Measurements from ENCODE around the gene PRKCA. TPM values are rescaled to one million over a fixed set of nuclear protein-coding genes. Genes with fewer than 3 reads are reported as not detected.

PRKCA gene
- total and polyA plus RNA-seq, 9 of the 15 experiments (the other 6 are each of a cell fraction or from before 2014, with no cell fraction given), result 3.2 to 33.0 (median 17.8) TPM

- TF ChIP-seq, protein P1, sequence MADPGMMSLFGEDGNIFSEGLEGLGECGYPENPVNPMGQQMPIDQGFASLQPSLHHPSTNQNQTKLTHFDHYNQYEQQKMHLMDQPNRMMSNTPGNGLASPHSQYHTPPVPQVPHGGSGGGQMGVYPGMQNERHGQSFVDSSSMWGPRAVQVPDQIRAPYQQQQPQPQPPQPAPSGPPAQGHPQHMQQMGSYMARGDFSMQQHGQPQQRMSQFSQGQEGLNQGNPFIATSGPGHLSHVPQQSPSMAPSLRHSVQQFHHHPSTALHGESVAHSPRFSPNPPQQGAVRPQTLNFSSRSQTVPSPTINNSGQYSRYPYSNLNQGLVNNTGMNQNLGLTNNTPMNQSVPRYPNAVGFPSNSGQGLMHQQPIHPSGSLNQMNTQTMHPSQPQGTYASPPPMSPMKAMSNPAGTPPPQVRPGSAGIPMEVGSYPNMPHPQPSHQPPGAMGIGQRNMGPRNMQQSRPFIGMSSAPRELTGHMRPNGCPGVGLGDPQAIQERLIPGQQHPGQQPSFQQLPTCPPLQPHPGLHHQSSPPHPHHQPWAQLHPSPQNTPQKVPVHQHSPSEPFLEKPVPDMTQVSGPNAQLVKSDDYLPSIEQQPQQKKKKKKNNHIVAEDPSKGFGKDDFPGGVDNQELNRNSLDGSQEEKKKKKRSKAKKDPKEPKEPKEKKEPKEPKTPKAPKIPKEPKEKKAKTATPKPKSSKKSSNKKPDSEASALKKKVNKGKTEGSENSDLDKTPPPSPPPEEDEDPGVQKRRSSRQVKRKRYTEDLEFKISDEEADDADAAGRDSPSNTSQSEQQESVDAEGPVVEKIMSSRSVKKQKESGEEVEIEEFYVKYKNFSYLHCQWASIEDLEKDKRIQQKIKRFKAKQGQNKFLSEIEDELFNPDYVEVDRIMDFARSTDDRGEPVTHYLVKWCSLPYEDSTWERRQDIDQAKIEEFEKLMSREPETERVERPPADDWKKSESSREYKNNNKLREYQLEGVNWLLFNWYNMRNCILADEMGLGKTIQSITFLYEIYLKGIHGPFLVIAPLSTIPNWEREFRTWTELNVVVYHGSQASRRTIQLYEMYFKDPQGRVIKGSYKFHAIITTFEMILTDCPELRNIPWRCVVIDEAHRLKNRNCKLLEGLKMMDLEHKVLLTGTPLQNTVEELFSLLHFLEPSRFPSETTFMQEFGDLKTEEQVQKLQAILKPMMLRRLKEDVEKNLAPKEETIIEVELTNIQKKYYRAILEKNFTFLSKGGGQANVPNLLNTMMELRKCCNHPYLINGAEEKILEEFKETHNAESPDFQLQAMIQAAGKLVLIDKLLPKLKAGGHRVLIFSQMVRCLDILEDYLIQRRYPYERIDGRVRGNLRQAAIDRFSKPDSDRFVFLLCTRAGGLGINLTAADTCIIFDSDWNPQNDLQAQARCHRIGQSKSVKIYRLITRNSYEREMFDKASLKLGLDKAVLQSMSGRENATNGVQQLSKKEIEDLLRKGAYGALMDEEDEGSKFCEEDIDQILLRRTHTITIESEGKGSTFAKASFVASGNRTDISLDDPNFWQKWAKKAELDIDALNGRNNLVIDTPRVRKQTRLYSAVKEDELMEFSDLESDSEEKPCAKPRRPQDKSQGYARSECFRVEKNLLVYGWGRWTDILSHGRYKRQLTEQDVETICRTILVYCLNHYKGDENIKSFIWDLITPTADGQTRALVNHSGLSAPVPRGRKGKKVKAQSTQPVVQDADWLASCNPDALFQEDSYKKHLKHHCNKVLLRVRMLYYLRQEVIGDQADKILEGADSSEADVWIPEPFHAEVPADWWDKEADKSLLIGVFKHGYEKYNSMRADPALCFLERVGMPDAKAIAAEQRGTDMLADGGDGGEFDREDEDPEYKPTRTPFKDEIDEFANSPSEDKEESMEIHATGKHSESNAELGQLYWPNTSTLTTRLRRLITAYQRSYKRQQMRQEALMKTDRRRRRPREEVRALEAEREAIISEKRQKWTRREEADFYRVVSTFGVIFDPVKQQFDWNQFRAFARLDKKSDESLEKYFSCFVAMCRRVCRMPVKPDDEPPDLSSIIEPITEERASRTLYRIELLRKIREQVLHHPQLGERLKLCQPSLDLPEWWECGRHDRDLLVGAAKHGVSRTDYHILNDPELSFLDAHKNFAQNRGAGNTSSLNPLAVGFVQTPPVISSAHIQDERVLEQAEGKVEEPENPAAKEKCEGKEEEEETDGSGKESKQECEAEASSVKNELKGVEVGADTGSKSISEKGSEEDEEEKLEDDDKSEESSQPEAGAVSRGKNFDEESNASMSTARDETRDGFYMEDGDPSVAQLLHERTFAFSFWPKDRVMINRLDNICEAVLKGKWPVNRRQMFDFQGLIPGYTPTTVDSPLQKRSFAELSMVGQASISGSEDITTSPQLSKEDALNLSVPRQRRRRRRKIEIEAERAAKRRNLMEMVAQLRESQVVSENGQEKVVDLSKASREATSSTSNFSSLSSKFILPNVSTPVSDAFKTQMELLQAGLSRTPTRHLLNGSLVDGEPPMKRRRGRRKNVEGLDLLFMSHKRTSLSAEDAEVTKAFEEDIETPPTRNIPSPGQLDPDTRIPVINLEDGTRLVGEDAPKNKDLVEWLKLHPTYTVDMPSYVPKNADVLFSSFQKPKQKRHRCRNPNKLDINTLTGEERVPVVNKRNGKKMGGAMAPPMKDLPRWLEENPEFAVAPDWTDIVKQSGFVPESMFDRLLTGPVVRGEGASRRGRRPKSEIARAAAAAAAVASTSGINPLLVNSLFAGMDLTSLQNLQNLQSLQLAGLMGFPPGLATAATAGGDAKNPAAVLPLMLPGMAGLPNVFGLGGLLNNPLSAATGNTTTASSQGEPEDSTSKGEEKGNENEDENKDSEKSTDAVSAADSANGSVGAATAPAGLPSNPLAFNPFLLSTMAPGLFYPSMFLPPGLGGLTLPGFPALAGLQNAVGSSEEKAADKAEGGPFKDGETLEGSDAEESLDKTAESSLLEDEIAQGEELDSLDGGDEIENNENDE (IDR thresholded peaks at IDR 0.05; ENCODE audit: low read depth, low read length), result no peak
- TF ChIP-seq YY1 (IDR thresholded peaks at IDR 0.05; ENCODE audit: borderline replicate concordance in 1 of 3, control insufficient read depth in 1 of 3, extremely low read depth in 1 of 3, insufficient read depth in 3 of 3, insufficient read length in 1 of 3, insufficient replicate concordance in 2 of 3, low read depth in 1 of 3, low read length in 2 of 3), result no peak
- no peak for TF ChIP-seq HLTF (IDR thresholded peaks at IDR 0.05)
- no peak for TF ChIP-seq SIN3A (IDR thresholded peaks at IDR 0.05; ENCODE audit: borderline replicate concordance in 2 of 2, control insufficient read depth in 1 of 2, low read depth in 2 of 2, low read length in 2 of 2)
- no peak for TF ChIP-seq HIVEP1 (CRISPR knock-in tag; IDR thresholded peaks at IDR 0.05)
- TF ChIP-seq RBBP5 (IDR thresholded peaks at IDR 0.05; ENCODE audit: borderline replicate concordance, insufficient read depth, low read length, poor library complexity, severe bottlenecking), result no peak
- TF ChIP-seq TOE1 (IDR thresholded peaks at IDR 0.05; ENCODE audit: borderline replicate concordance), result no peak
- no peak for TF ChIP-seq TOE1 (CRISPR knock-in tag; IDR thresholded peaks at IDR 0.05; ENCODE audit: borderline replicate concordance, low read depth)
- TF ChIP-seq ZSCAN32 (CRISPR knock-in tag; IDR thresholded peaks at IDR 0.05), result no peak
These were observed 17.3 kb upstream of the PRKCA start (continued) for GRCh38 chr17:66285149-66285548.

All from K562 (cell line).